Measurements from ENCODE around the gene SLC6A19. TPM values are rescaled to one million over a fixed set of nuclear protein-coding genes. Genes with fewer than 3 reads are reported as not detected.

Gene SLC6A19
- total and polyA plus RNA-seq, 9 of the 15 experiments (the other 6 are each of a cell fraction or from before 2014, with no cell fraction given): 0.03 to 1.6 (median 0.59) TPM

GRCh38 chr5:1176473-1177391 lies 24.7 kb upstream of the SLC6A19 start:
- Histone ChIP-seq H4K20me1 (replicated peaks; ENCODE audit: control insufficient read depth, insufficient read depth, low read length) (no peaks in the 10 kb centered on the region), H3K79me2 (ENCODE audit: control insufficient read depth, insufficient read depth, low read length) (no peaks in the 10 kb centered on the region), H3K9me1 (ENCODE audit: control insufficient read depth, insufficient read depth, low read length) (no peaks in the 10 kb centered on the region), H2AFZ (ENCODE audit: low read depth, low read length) (0 out of 2 replicates have a peak overlapping the region, but pooled peaks have one; percentile 24), H3K4me3 (no peak overlapping the region), H3K9me3 (replicated peaks; ENCODE audit: control insufficient read depth, insufficient read depth, low read depth, low read length) (no peaks in the 10 kb centered on the region), H3K36me3 (ENCODE audit: control insufficient read depth, insufficient read depth, low read length) (no peaks in the 10 kb centered on the region), H3K27me3 (ENCODE audit: control insufficient read depth in 2 of 2, insufficient read depth in 2 of 2, low read length in 2 of 2) (peaks cover 0 to 6% of the 10 kb centered on the region in 2 experiments; a peak in 2 of 5 replicates), H3K4me2 (ENCODE audit: insufficient read depth, low read length) (no peak overlapping the region), H3K27ac (ENCODE audit: extremely low read depth, low read depth, low read length) (no peak overlapping the region), H3K4me1 (replicated peaks in 1 of 2; ENCODE audit: control insufficient read depth in 2 of 2, insufficient read depth in 2 of 2, low read length in 2 of 2) (peaks cover 11 to 67% of the 10 kb centered on the region in 2 experiments; a peak in 4 of 5 replicates), H3K9ac (ENCODE audit: insufficient read depth in 1 of 2, low read depth in 2 of 2, low read length in 2 of 2) (peak overlapping the region in 1 of 2 experiments; percentile 61; a peak in 2 of 4 replicates)
- ChIA-PET CTCF (ENCODE audit: low intra/inter-chr PET ratio) (no interaction called here), POLR2A (interaction anchor here (0.6 to 1.5 kb wide), 2 partner anchors 12 to 301 kb away, joined by 3 read pairs; no protein-coding TSS in a partner anchor)
- WGBS (ENCODE audit: insufficient coverage, low coverage, missing lambda C conversion rate): 58% methylated on average over 31 of the region's 42 CpGs
- ATAC-seq: peak; percentile 59
- DNase-seq (ENCODE audit: extremely low read depth in 1 of 4, low spot score in 3 of 4): peak; percentile 48 to 89 (median 84)
- in situ Hi-C loops (cut with MboI) (no loop called here), intact Hi-C loops (cut with micrococcal nuclease) (no loop called here)
- BruUV-seq (replicated peaks): no TSS peak
- FAIRE-seq: peak; percentile 76
- TF ChIP-seq SP2 (IDR thresholded peaks at IDR 0.05; ENCODE audit: extremely low read depth, low read depth, low read length, poor library complexity, severe bottlenecking) (peak; percentile 19), FOS (IDR thresholded peaks at IDR 0.05; ENCODE audit: extremely low read depth, insufficient read length) (peak; percentile 28), NFYB (IDR thresholded peaks at IDR 0.05; ENCODE audit: extremely low read depth, insufficient read length) (peak; percentile 76), ESRRA (IDR thresholded peaks at IDR 0.05; ENCODE audit: borderline replicate concordance, low read depth) (no peak), ZKSCAN1 (IDR thresholded peaks at IDR 0.05; ENCODE audit: low read depth, low read length) (0 out of 2 replicates have a peak, but pooled peaks have one; percentile 54), MCM5 (IDR thresholded peaks at IDR 0.05; ENCODE audit: low read depth) (no peak)
- TF ChIP-seq, protein P1, sequence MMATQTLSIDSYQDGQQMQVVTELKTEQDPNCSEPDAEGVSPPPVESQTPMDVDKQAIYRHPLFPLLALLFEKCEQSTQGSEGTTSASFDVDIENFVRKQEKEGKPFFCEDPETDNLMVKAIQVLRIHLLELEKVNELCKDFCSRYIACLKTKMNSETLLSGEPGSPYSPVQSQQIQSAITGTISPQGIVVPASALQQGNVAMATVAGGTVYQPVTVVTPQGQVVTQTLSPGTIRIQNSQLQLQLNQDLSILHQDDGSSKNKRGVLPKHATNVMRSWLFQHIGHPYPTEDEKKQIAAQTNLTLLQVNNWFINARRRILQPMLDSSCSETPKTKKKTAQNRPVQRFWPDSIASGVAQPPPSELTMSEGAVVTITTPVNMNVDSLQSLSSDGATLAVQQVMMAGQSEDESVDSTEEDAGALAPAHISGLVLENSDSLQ (IDR thresholded peaks at IDR 0.05): peak; percentile 55; the same call in 1 of the 2 replicates
- TF ChIP-seq, protein P2, sequence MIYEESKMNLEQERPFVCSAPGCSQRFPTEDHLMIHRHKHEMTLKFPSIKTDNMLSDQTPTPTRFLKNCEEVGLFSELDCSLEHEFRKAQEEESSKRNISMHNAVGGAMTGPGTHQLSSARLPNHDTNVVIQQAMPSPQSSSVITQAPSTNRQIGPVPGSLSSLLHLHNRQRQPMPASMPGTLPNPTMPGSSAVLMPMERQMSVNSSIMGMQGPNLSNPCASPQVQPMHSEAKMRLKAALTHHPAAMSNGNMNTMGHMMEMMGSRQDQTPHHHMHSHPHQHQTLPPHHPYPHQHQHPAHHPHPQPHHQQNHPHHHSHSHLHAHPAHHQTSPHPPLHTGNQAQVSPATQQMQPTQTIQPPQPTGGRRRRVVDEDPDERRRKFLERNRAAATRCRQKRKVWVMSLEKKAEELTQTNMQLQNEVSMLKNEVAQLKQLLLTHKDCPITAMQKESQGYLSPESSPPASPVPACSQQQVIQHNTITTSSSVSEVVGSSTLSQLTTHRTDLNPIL (CRISPR knock-in tag; IDR thresholded peaks at IDR 0.05): no peak

Data from K562 (cell line).